ENCODE results near the gene TRIM28. TPM values are rescaled to one million over a fixed set of nuclear protein-coding genes. Genes with fewer than 3 reads are reported as not detected.

The TRIM28 gene
- total and polyA plus RNA-seq, 7 donors, result 84.8 to 236 (median 201) TPM

- peaks cover 31 to 48% (median 42%) of the 10 kb centered on the region in 4 donors for H3K36me3 ChIP-seq
- H3K4me1 ChIP-seq, result peaks cover 0 to 34% (median 26%) of the 10 kb centered on the region in 4 donors
- no peaks in the 10 kb centered on the region for H3K27me3 ChIP-seq
- peak overlapping the region; percentile 74 to 98 (median 97) for H3K4me3 ChIP-seq
- no peak for DNase-seq
- H3K9me3 ChIP-seq, result no peaks in the 10 kb centered on the region
- H3K27ac ChIP-seq, result peak overlapping the region in 3 of 4 donors; percentile 86 to 98 (median 98)
- TF ChIP-seq POLR2AphosphoS5 (IDR thresholded peaks at IDR 0.05) (no peak), CTCF (IDR thresholded peaks at IDR 0.05) (no peak), EP300 (IDR thresholded peaks at IDR 0.05) (no peak), POLR2A (IDR thresholded peaks at IDR 0.05) (no peak)
- intact Hi-C loops (cut with DNase I), result no loop called here
- WGBS, 2 donors, result 3 to 16% methylated on average over 1 of the region's 1 CpG
Observed at GRCh38 chr19:58546019-58546530, 2.2 kb downstream of the TRIM28 start.

DNA sequence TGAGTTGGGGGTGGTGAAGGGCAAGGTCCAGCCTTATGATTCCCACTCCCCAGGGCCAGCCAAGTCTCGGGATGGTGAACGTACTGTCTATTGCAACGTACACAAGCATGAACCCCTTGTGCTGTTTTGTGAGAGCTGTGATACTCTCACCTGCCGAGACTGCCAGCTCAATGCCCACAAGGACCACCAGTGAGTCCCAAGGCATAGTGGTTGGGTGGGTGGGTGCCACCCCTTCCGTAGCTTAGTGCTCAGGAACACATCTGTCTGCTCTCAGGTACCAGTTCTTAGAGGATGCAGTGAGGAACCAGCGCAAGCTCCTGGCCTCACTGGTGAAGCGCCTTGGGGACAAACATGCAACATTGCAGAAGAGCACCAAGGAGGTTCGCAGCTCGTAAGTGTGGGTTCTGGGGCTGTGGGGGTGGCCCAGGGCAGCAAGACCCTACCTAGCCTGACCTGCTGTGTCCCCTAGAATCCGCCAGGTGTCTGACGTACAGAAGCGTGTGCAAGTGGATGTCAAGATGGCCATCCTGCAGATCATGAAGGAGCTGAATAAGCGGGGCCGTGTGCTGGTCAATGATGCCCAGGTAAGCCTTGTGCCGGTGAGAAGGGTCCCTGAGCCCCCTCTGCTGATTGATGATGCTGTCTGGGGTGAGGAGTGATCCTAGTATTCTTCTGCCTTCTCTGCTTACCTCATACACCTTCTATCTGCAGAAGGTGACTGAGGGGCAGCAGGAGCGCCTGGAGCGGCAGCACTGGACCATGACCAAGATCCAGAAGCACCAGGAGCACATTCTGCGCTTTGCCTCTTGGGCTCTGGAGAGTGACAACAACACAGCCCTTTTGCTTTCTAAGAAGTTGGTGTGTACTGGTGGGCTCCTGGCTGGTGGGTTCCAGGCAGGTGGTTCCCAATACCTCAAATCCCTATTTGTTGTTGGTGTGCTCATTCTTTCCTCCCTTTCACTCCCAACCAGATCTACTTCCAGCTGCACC lies 3.8 kb downstream of the TRIM28 start:
- intact Hi-C loops (cut with DNase I), result no loop called here
- DNase-seq, result no peak
- H3K27ac ChIP-seq, result no peak overlapping the region
- H3K27me3 ChIP-seq, result no peaks in the 10 kb centered on the region
- H3K36me3 ChIP-seq, result peaks cover 46 to 64% (median 55%) of the 10 kb centered on the region in 4 donors
- TF ChIP-seq POLR2A (IDR thresholded peaks at IDR 0.05) (no peak), CTCF (IDR thresholded peaks at IDR 0.05) (no peak), EP300 (IDR thresholded peaks at IDR 0.05) (no peak), POLR2AphosphoS5 (IDR thresholded peaks at IDR 0.05) (no peak)
- peaks cover 0 to 34% (median 26%) of the 10 kb centered on the region in 4 donors for H3K4me1 ChIP-seq
- no peak overlapping the region for H3K4me3 ChIP-seq
- WGBS, 2 donors, result 90% methylated on average over 18 of the region's 18 CpGs
- no peaks in the 10 kb centered on the region for H3K9me3 ChIP-seq

- peaks cover 0 to 38% (median 30%) of the 10 kb centered on the region in 4 donors for H3K4me1 ChIP-seq
- no peak for DNase-seq
Observed at GRCh38 chr19:58548859-58549663, 5.2 kb downstream of the TRIM28 start.

More at GRCh38 chr19:58548859-58549663, 5.2 kb downstream of the TRIM28 start:
- WGBS, 2 donors, result 91 to 93% methylated on average over 20 of the region's 20 CpGs
- Histone ChIP-seq H3K9me3 (no peaks in the 10 kb centered on the region), H3K27me3 (no peaks in the 10 kb centered on the region), H3K4me3 (no peak overlapping the region), H3K27ac (no peak overlapping the region), H3K36me3 (peaks cover 46 to 69% (median 56%) of the 10 kb centered on the region in 4 donors)
- TF ChIP-seq POLR2A (IDR thresholded peaks at IDR 0.05), result no peak
- TF ChIP-seq POLR2AphosphoS5 (IDR thresholded peaks at IDR 0.05), result no peak
- no peak for TF ChIP-seq CTCF (IDR thresholded peaks at IDR 0.05)
- no peak for TF ChIP-seq EP300 (IDR thresholded peaks at IDR 0.05)
- intact Hi-C loops (cut with DNase I), result no loop called here
